MG63 (cell line): ENCODE data around the gene IKBKG. TPM values are rescaled to one million over a fixed set of nuclear protein-coding genes. Genes with fewer than 3 reads are reported as not detected.
"Not testable (repeated sequence)": the region's sequence is repeated elsewhere in the genome, so short reads cannot be mapped to it uniquely, and the experiment has no call there.

Source experiments
- DNase-seq: peaks from one replicate; pipeline ENCODE4 v3.0.0-alpha.2; 2020
- H3K27me3 ChIP-seq: fragments of 250-450 bp; sonication (Bioruptor Pico); 2 replicates; pipeline ENCODE4 v1.5.1; 2020; ENCODE audit warnings: mild to moderate bottlenecking, moderate library complexity
- H3K36me3 ChIP-seq: fragments of 250-450 bp; sonication (Bioruptor Pico); 2 replicates; pipeline ENCODE4 v1.5.1; 2020; ENCODE audit warnings: mild to moderate bottlenecking, moderate library complexity
- H3K4me3 ChIP-seq: fragments of 250-450 bp; sonication (Bioruptor Pico); 2 replicates; pipeline ENCODE4 v1.5.1; 2020; ENCODE audit warnings: mild to moderate bottlenecking, moderate library complexity
- H3K9me3 ChIP-seq: fragments of 250-450 bp; sonication (Bioruptor Pico); 2 replicates; pipeline ENCODE4 v1.5.1; 2020; ENCODE audit warnings: mild to moderate bottlenecking, moderate library complexity
- total RNA-seq: library from RNA; depleted of rRNA; stranded (reverse); fragments of >200 nt; shearing (Covaris generic); gene quantifications from 2 replicates; pipeline ENCODE4 v1.2.3, GENCODE V29; 2014; ENCODE audit warnings: low replicate concordance; rRNA removed

Gene IKBKG
- 18.5 and 31.4 TPM in 2 replicates for total RNA-seq

GRCh38 chrX:154547245-154548027, at the start of gene IKBKG:
Gene IKBKG (plus strand): TSS chrX:154547620. CDS start chrX:154552003, 4,383 bp downstream.
- peaks cover 3% of the 10 kb centered on the region for H3K36me3 ChIP-seq
- no peaks in the 10 kb centered on the region for H3K27me3 ChIP-seq
- peak; percentile 88 for DNase-seq
- peak within 1 kb of the TSS; percentile 83 for H3K4me3 ChIP-seq
- H3K9me3 ChIP-seq: no peaks in the 10 kb centered on the region

- not testable (repeated sequence) for H3K27me3 ChIP-seq, H3K4me3 ChIP-seq, H3K36me3 ChIP-seq, H3K9me3 ChIP-seq
- DNase-seq: peak; percentile 21
Observed at GRCh38 chrX:154501423-154501822, 46.0 kb upstream of the IKBKG start.

GRCh38 chrX:154502098-154502497, 45.3 kb upstream of the IKBKG start:
- DNase-seq: no peak
- no peak overlapping the region for H3K4me3 ChIP-seq
- H3K27me3 ChIP-seq: no peaks in the 10 kb centered on the region
- no peaks in the 10 kb centered on the region for H3K9me3 ChIP-seq
- H3K36me3 ChIP-seq: no peaks in the 10 kb centered on the region

- H3K9me3 ChIP-seq: no peaks in the 10 kb centered on the region
- DNase-seq: no peak
- no peaks in the 10 kb centered on the region for H3K27me3 ChIP-seq
Observed at GRCh38 chrX:154502989-154503388, 44.4 kb upstream of the IKBKG start.

GRCh38 chrX:154505734-154506133, 41.7 kb upstream of the IKBKG start:
- no peaks in the 10 kb centered on the region for H3K27me3 ChIP-seq
- peaks cover 3% of the 10 kb centered on the region for H3K36me3 ChIP-seq
- DNase-seq: peak; percentile 14
- no peaks in the 10 kb centered on the region for H3K9me3 ChIP-seq
- H3K4me3 ChIP-seq: no peak overlapping the region

More at GRCh38 chrX:154502989-154503388, 44.4 kb upstream of the IKBKG start:
- H3K36me3 ChIP-seq: no peaks in the 10 kb centered on the region
- H3K4me3 ChIP-seq: no peak overlapping the region

- Histone ChIP-seq H3K36me3 (peaks cover 3% of the 10 kb centered on the region), H3K27me3 (no peaks in the 10 kb centered on the region), H3K4me3 (no peak overlapping the region), H3K9me3 (no peaks in the 10 kb centered on the region)
- DNase-seq: no peak
Observed at GRCh38 chrX:154506483-154507332, 40.7 kb upstream of the IKBKG start.

- no peak overlapping the region for H3K4me3 ChIP-seq
- DNase-seq: no peak
- H3K27me3 ChIP-seq: no peaks in the 10 kb centered on the region
- peaks cover 3% of the 10 kb centered on the region for H3K36me3 ChIP-seq
- H3K9me3 ChIP-seq: no peaks in the 10 kb centered on the region
Observed at GRCh38 chrX:154507673-154508383, 39.6 kb upstream of the IKBKG start.

- no peaks in the 10 kb centered on the region for H3K9me3 ChIP-seq
- DNase-seq: no peak
- no peak overlapping the region for H3K4me3 ChIP-seq
- no peaks in the 10 kb centered on the region for H3K27me3 ChIP-seq
- peaks cover 3% of the 10 kb centered on the region for H3K36me3 ChIP-seq
Observed at GRCh38 chrX:154508384-154508745, 39.1 kb upstream of the IKBKG start.

- Histone ChIP-seq H3K27me3 (no peaks in the 10 kb centered on the region), H3K36me3 (peaks cover 3% of the 10 kb centered on the region), H3K9me3 (no peaks in the 10 kb centered on the region), H3K4me3 (no peak overlapping the region)
- no peak for DNase-seq
Observed at GRCh38 chrX:154509455-154509854, 38.0 kb upstream of the IKBKG start.

- Histone ChIP-seq H3K27me3 (no peaks in the 10 kb centered on the region), H3K4me3 (no peak overlapping the region), H3K9me3 (no peaks in the 10 kb centered on the region), H3K36me3 (peaks cover 3% of the 10 kb centered on the region)
- no peak for DNase-seq
Observed at GRCh38 chrX:154511761-154512160, 35.7 kb upstream of the IKBKG start.

GRCh38 chrX:154512879-154513553, 34.4 kb upstream of the IKBKG start:
- H3K36me3 ChIP-seq: peaks cover 3% of the 10 kb centered on the region
- no peaks in the 10 kb centered on the region for H3K27me3 ChIP-seq
- DNase-seq: no peak
- no peak overlapping the region for H3K4me3 ChIP-seq
- no peaks in the 10 kb centered on the region for H3K9me3 ChIP-seq

- Histone ChIP-seq H3K9me3 (no peaks in the 10 kb centered on the region), H3K27me3 (no peaks in the 10 kb centered on the region), H3K36me3 (peaks cover 3% of the 10 kb centered on the region), H3K4me3 (no peak overlapping the region)
- no peak for DNase-seq
Observed at GRCh38 chrX:154513716-154514115, 33.7 kb upstream of the IKBKG start.

- no peaks in the 10 kb centered on the region for H3K36me3 ChIP-seq
- no peaks in the 10 kb centered on the region for H3K9me3 ChIP-seq
- no peak for DNase-seq
- H3K27me3 ChIP-seq: no peaks in the 10 kb centered on the region
- H3K4me3 ChIP-seq: peak overlapping the region; percentile 61
Observed at GRCh38 chrX:154515090-154515965, 32.1 kb upstream of the IKBKG start.

GRCh38 chrX:154515966-154516655, 31.3 kb upstream of the IKBKG start, which contains the start of gene FAM3A:
Gene FAM3A (minus strand): TSS chrX:154516232. CDS start chrX:154515772, 460 bp downstream.
- Histone ChIP-seq H3K36me3 (no peaks in the 10 kb centered on the region), H3K27me3 (no peaks in the 10 kb centered on the region), H3K4me3 (peak within 1 kb of the TSS; percentile 61), H3K9me3 (no peaks in the 10 kb centered on the region)
- DNase-seq: peak; percentile 86

GRCh38 chrX:154516656-154517100, 30.7 kb upstream of the IKBKG start:
- H3K4me3 ChIP-seq: peak overlapping the region; percentile 61
- H3K9me3 ChIP-seq: no peaks in the 10 kb centered on the region
- DNase-seq: no peak
- H3K27me3 ChIP-seq: no peaks in the 10 kb centered on the region
- H3K36me3 ChIP-seq: no peaks in the 10 kb centered on the region
